Activated CD8-positive, alpha-beta T cell treated with anti-CD3 and anti-CD28 coated beads for 36 hours (primary cell): ENCODE data around the gene AACS. TPM values are rescaled to one million over a fixed set of nuclear protein-coding genes. Genes with fewer than 3 reads are reported as not detected.

Source experiments
- ATAC-seq: fragments of 200-7000 bp; cut with Tn5 transposase; one replicate; pipeline ENCODE4 v1.10.0; 2021; ENCODE audit warnings: mild to moderate bottlenecking, moderate library complexity
- CTCF ChIA-PET: fragments of 350-600 bp; sonication (Branson Sonifier 250); formaldehyde crosslinking; loops from one replicate; lab custom pipeline; 2021; ENCODE audit warnings: antibody characterized with exemption; lab: Charles Lee
- POLR2A ChIA-PET: fragments of 350-600 bp; sonication (Branson Sonifier 250); formaldehyde crosslinking; loops from one replicate; lab custom pipeline; 2021; ENCODE audit warnings: antibody characterized with exemption; lab: Charles Lee
- DNase-seq: peaks from one replicate; pipeline ENCODE4 v3.0.0-alpha.2; 2020
- H3K27ac Mint-ChIP-seq: one replicate; pipeline ENCODE4 v1.8.0; 2021; ENCODE audit warnings: mild to moderate bottlenecking, mixed read lengths
- H3K27me3 Mint-ChIP-seq: one replicate; pipeline ENCODE4 v1.8.0; 2021; ENCODE audit warnings: mixed read lengths
- H3K36me3 Mint-ChIP-seq: one replicate; pipeline ENCODE4 v1.8.0; 2021; ENCODE audit warnings: low read depth, mixed read lengths
- H3K4me1 Mint-ChIP-seq: one replicate; pipeline ENCODE4 v1.8.0; 2021; ENCODE audit warnings: low read depth, mixed read lengths
- H3K4me3 Mint-ChIP-seq: one replicate; pipeline ENCODE4 v1.8.0; 2021; ENCODE audit warnings: mild to moderate bottlenecking, moderate library complexity, mixed read lengths
- H3K9me3 Mint-ChIP-seq: one replicate; pipeline ENCODE4 v1.8.0; 2021; ENCODE audit warnings: mixed read lengths
- CTCF ChIP-seq: fragments of 200-600 bp; IDR thresholded peaks from one replicate; pipeline ENCODE4 v1.8.0; 2022; ENCODE audit warnings: antibody characterized with exemption, mild to moderate bottlenecking
- intact Hi-C: fragments of 100-400 bp; cut with micrococcal nuclease; formaldehyde crosslinking; loops from one replicate; pipeline ENCODE4 v1.10.0; 2022
- total RNA-seq, 2 experiments: library from RNA; stranded (reverse); gene quantifications; one replicate each; pipeline ENCODE4 v1.2.3, GENCODE V29; 2021

AACS gene
- total RNA-seq, 2 experiments from 2014 or later: 15.7 to 17.6 TPM

- ATAC-seq (no peak), DNase-seq (no peak)
- ChIA-PET POLR2A (interaction anchor here (0.7 kb wide), 1 partner anchor 179 kb away, joined by 3 read pairs; no protein-coding TSS in a partner anchor), CTCF (no interaction called here)
- intact Hi-C loops: no loop called here
- peaks cover 1% of the 10 kb centered on the region for H3K9me3 Mint-ChIP-seq
- no peak overlapping the region for H3K27ac Mint-ChIP-seq
- no peaks in the 10 kb centered on the region for H3K36me3 Mint-ChIP-seq
- no peak overlapping the region for H3K4me3 Mint-ChIP-seq
- no peak for TF ChIP-seq CTCF
- no peaks in the 10 kb centered on the region for H3K4me1 Mint-ChIP-seq
- H3K27me3 Mint-ChIP-seq: peaks cover 3% of the 10 kb centered on the region
Measured at GRCh38 chr12:125162489-125163028, 97.3 kb downstream of the AACS start.

- no peaks in the 10 kb centered on the region for H3K36me3 Mint-ChIP-seq
- TF ChIP-seq CTCF: no peak
- no peak for ATAC-seq
- CTCF ChIA-PET: no interaction called here
- intact Hi-C loops: no loop called here
- no peaks in the 10 kb centered on the region for H3K4me1 Mint-ChIP-seq
- DNase-seq: no peak
- no peak overlapping the region for H3K4me3 Mint-ChIP-seq
- no peak overlapping the region for H3K27ac Mint-ChIP-seq
- H3K9me3 Mint-ChIP-seq: no peaks in the 10 kb centered on the region
- peaks cover 3% of the 10 kb centered on the region for H3K27me3 Mint-ChIP-seq
- POLR2A ChIA-PET: interaction anchor here (0.7 kb wide), 1 partner anchor 179 kb away, joined by 3 read pairs; no protein-coding TSS in a partner anchor
Measured at GRCh38 chr12:125163148-125163547, 97.9 kb downstream of the AACS start.

GRCh38 chr12:125164541-125164940 lies 99.3 kb downstream of the AACS start:
- DNase-seq: no peak
- intact Hi-C loops: no loop called here
- POLR2A ChIA-PET: no interaction called here
- no peak for ATAC-seq
- Mint-ChIP-seq H3K4me1 (no peaks in the 10 kb centered on the region), H3K27ac (no peak overlapping the region), H3K36me3 (no peaks in the 10 kb centered on the region), H3K9me3 (no peaks in the 10 kb centered on the region), H3K4me3 (no peak overlapping the region), H3K27me3 (peaks cover 3% of the 10 kb centered on the region)
- TF ChIP-seq CTCF: no peak
- CTCF ChIA-PET: interaction anchor here (1.5 kb wide), 1 partner anchor 18 kb away, joined by 6 read pairs; no protein-coding TSS in a partner anchor

GRCh38 chr12:125166041-125166440 lies 100.8 kb downstream of the AACS start:
- ATAC-seq (no peak), DNase-seq (no peak)
- CTCF ChIA-PET: no interaction called here
- intact Hi-C loops: no loop called here
- H3K4me1 Mint-ChIP-seq: no peaks in the 10 kb centered on the region
- peaks cover 3% of the 10 kb centered on the region for H3K27me3 Mint-ChIP-seq
- no peak overlapping the region for H3K4me3 Mint-ChIP-seq
- no peak overlapping the region for H3K27ac Mint-ChIP-seq
- no peaks in the 10 kb centered on the region for H3K36me3 Mint-ChIP-seq
- no peaks in the 10 kb centered on the region for H3K9me3 Mint-ChIP-seq
- POLR2A ChIA-PET: no interaction called here
- TF ChIP-seq CTCF: no peak

- DNase-seq (no peak), ATAC-seq (no peak)
- peaks cover 3% of the 10 kb centered on the region for H3K27me3 Mint-ChIP-seq
- ChIA-PET CTCF (no interaction called here), POLR2A (no interaction called here)
- intact Hi-C loops: no loop called here
- no peaks in the 10 kb centered on the region for H3K9me3 Mint-ChIP-seq
- no peaks in the 10 kb centered on the region for H3K4me1 Mint-ChIP-seq
- TF ChIP-seq CTCF: no peak
- H3K36me3 Mint-ChIP-seq: no peaks in the 10 kb centered on the region
- H3K27ac Mint-ChIP-seq: no peak overlapping the region
- no peak overlapping the region for H3K4me3 Mint-ChIP-seq
Measured at GRCh38 chr12:125167658-125168057, 102.4 kb downstream of the AACS start.
